Transverse colon (tissue), 3 donors: ENCODE data around the gene TMEM201.
A peak's percentile ranks its signal among the peaks of the same experiment; 100 is the strongest.

Source experiments
- CTCF ChIP-seq, 5 experiments: fragments of 200-600 bp in 3 of 5; fragments of 450-650 bp in 2 of 5; sonication (generic) in 3 of 5; IDR thresholded peaks; 1 replicate in 2 of 5; 2 replicates in 3 of 5; pipeline ENCODE4 v1.5.1; 2016 to 2017; ENCODE audit warnings: antibody characterized with exemption in 5 of 5, inconsistent platforms in 3 of 5, mild to moderate bottlenecking in 2 of 5, moderate library complexity in 1 of 5
- POLR2A ChIP-seq: fragments of 450-650 bp; IDR thresholded peaks from one replicate; pipeline ENCODE4 v1.6.1; 2016; ENCODE audit warnings: antibody characterized with exemption, mild to moderate bottlenecking, moderate library complexity

- peak; percentile 21 to 55 (median 38) for TF ChIP-seq CTCF (IDR thresholded peaks at IDR 0.05)
- TF ChIP-seq POLR2A = no peak
Observed at GRCh38 chr1:9573723-9574122, 15.0 kb upstream of the TMEM201 start.
